ENCODE measurements around the gene RCN2. TPM values are rescaled to one million over a fixed set of nuclear protein-coding genes. Genes with fewer than 3 reads are reported as not detected.

The RCN2 gene
- total RNA-seq, 1 donor from 2014 or later: 82.2 TPM

- H3K4me3 ChIP-seq (ENCODE audit: low read depth, low read length): no peak overlapping the region
- no peak for DNase-seq (ENCODE audit: low read depth)
- TF ChIP-seq CTCF (conservative IDR thresholded peaks at IDR 0.05; ENCODE audit: low read depth, low read length): no peak
Observed at GRCh38 chr15:76994496-76994895, 62.9 kb downstream of the RCN2 start.

- no peak for DNase-seq (ENCODE audit: low read depth)
- H3K4me3 ChIP-seq (ENCODE audit: low read depth, low read length): no peak within 1 kb of the TSS
- no peak for TF ChIP-seq CTCF (conservative IDR thresholded peaks at IDR 0.05; ENCODE audit: low read depth, low read length)
Observed at GRCh38 chr15:76994971-76995945, 63.7 kb downstream of the RCN2 start, which contains the start of gene PSTPIP1. Gene PSTPIP1 (plus strand): TSS chr15:76995126. CDS start chr15:76995574, 448 bp downstream.

GRCh38 chr15:76996076-76996525 is 64.6 kb downstream of the RCN2 start:
- no peak for TF ChIP-seq CTCF (conservative IDR thresholded peaks at IDR 0.05; ENCODE audit: low read depth, low read length)
- no peak overlapping the region for H3K4me3 ChIP-seq (ENCODE audit: low read depth, low read length)
- no peak for DNase-seq (ENCODE audit: low read depth)

- no peak overlapping the region for H3K4me3 ChIP-seq (ENCODE audit: low read depth, low read length)
- TF ChIP-seq CTCF (conservative IDR thresholded peaks at IDR 0.05; ENCODE audit: low read depth, low read length): no peak
- DNase-seq (ENCODE audit: low read depth): no peak
Observed at GRCh38 chr15:76996526-76997401, 65.2 kb downstream of the RCN2 start.

GRCh38 chr15:76998663-76999285 is 67.2 kb downstream of the RCN2 start:
- TF ChIP-seq CTCF (conservative IDR thresholded peaks at IDR 0.05; ENCODE audit: low read depth, low read length): no peak
- DNase-seq (ENCODE audit: low read depth): no peak
- no peak overlapping the region for H3K4me3 ChIP-seq (ENCODE audit: low read depth, low read length)

- no peak overlapping the region for H3K4me3 ChIP-seq (ENCODE audit: low read depth, low read length)
- no peak for TF ChIP-seq CTCF (conservative IDR thresholded peaks at IDR 0.05; ENCODE audit: low read depth, low read length)
- no peak for DNase-seq (ENCODE audit: low read depth)
Observed at GRCh38 chr15:76999996-77000395, 68.4 kb downstream of the RCN2 start.

All from epithelial cell of proximal tubule (primary cell).